Measurements from ENCODE around the gene TMIGD1.

TMIGD1 gene

DNA sequence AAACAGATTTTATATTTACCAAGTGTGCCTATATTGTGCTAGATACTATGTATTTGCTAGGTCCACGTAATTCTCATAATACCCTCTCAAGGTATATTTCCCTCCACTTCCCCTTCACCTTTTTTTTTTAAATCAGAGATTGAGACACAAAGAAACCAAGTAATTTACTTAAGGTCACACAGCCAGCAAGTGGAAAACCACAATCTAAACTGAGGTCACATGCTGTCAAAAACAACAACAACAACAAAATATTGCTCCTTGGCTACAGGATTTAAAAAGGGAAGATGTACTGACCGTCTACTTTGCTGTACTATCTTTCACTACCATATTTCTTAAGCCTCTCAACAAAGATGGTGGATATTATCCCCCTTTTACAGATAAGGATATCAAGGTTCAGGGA, 57.9 kb downstream of the TMIGD1 start:
- no peak for DNase-seq

DNA sequence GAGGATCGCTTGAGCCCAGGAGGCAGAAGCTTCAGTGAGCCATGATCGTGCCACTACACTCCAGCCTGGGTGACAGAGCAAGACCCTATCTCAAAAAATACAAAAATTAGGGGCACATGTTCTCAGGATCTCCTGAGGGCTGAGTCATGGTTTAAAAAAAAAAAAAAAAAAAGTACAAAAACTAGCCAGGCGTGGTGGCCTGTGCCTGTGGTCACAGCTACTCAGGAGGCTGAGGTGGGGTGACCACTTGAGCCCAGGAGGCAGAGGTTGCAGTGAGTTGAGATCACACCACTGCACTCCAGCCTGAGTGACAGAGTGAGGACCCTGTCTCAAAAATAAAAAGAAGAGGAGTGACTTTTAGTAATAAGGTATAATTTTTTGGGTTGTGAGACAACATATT, 59.0 kb downstream of the TMIGD1 start:
- no peak for DNase-seq

DNA sequence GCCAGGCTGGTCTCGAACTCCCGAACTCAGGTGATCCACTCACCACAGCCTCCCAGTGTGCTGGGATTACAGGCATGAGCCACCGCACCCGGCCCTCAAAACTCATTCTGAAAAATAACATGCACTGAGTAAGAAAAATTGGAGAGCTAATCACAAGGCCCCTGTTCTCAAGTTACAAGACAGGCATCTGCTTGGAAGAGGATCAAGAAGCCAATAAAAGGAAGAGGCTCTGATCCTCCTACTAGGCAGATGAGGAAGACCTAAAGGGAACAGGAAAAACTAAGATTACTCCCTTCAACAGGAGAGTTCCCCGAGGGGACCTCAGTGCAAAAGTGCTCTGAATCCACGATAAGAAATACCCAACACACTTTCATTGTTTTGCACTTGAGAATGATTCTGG, 60.5 kb downstream of the TMIGD1 start:
- DNase-seq: no peak

DNA sequence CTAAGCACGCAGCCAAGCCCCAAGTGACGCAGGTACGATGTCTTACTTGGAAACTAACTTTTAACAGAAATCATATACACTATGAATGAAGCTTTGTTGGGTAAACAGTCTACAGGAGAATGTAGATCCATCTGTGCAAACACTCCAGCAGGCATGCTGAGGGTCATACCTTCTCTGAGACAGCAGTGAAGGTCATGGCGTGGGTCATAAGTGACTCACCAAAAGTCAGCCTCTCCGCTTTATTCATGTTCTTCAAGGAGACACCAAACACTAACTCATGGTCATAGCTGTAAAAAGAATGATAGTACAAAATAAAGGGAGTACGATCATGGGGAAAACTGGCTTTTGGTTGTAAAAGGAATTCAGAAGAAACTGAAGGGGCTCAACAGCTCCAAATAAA, 62.8 kb downstream of the TMIGD1 start:
- DNase-seq: no peak

DNA sequence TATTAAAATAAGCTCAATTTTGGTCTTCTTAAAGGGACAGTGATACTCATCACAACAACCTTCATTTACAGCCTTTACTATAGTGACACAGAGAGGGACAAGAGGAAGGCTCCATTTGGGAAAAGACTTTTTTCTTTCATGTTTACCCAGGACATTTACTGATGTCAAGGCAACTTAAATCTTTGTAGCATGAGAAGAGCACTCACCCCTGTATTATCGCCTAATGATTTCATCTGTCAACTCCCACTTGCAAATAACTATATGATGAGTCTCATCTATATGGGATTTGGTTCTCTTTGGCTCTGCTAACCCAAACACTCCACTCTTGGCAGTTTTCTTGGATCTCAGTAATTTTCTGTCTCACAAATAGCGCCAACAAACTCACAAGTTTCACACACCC, 66.2 kb downstream of the TMIGD1 start:
- no peak for DNase-seq
